GM10847 (cell line): ENCODE data around the gene KTI12.
A peak's percentile ranks its signal among the peaks of the same experiment; 100 is the strongest.

ENCODE experiments used
- POLR2A ChIP-seq: IDR thresholded peaks from 2 replicates; pipeline ENCODE4 v1.6.1; 2011; ENCODE audit not compliant: insufficient read length; ENCODE audit errors: extremely low read depth

The KTI12 gene

GRCh38 chr1:52033190-52034049, at the start of gene KTI12:
Gene KTI12, minus strand, starts transcription at chr1:52033810. Its CDS starts 49 bp downstream, at chr1:52033761.
- peak; percentile 78 for TF ChIP-seq POLR2A

GRCh38 chr1:52080014-52080415, 46.4 kb upstream of the KTI12 start:
- no peak for TF ChIP-seq POLR2A

GRCh38 chr1:52072291-52072690, 38.7 kb upstream of the KTI12 start:
- no peak for TF ChIP-seq POLR2A

GRCh38 chr1:52070704-52071103, 37.1 kb upstream of the KTI12 start:
- no peak for TF ChIP-seq POLR2A

- no peak for TF ChIP-seq POLR2A
Observed at GRCh38 chr1:52063192-52063591, 29.6 kb upstream of the KTI12 start.

GRCh38 chr1:52060822-52061221, 27.2 kb upstream of the KTI12 start:
- no peak for TF ChIP-seq POLR2A

GRCh38 chr1:52059888-52060287, 26.3 kb upstream of the KTI12 start:
- TF ChIP-seq POLR2A = no peak

GRCh38 chr1:52059321-52059720, 25.7 kb upstream of the KTI12 start:
- TF ChIP-seq POLR2A = no peak

GRCh38 chr1:52057876-52058415, 24.3 kb upstream of the KTI12 start:
- no peak for TF ChIP-seq POLR2A

GRCh38 chr1:52057255-52057654, 23.6 kb upstream of the KTI12 start:
- TF ChIP-seq POLR2A = no peak

- no peak for TF ChIP-seq POLR2A
Observed at GRCh38 chr1:52056937-52057231, 23.3 kb upstream of the KTI12 start.

- TF ChIP-seq POLR2A = peak; percentile 54
Observed at GRCh38 chr1:52056163-52056936, 22.7 kb upstream of the KTI12 start, which contains the start of gene BTF3L4. Gene BTF3L4, plus strand, starts transcription at chr1:52056295. Its CDS starts 3,553 bp downstream, at chr1:52059848.

GRCh38 chr1:52055866-52056162, 22.2 kb upstream of the KTI12 start:
- no peak for TF ChIP-seq POLR2A

GRCh38 chr1:52055066-52055865, 21.7 kb upstream of the KTI12 start, which contains the start of gene TXNDC12:
Gene TXNDC12, minus strand, starts transcription at chr1:52055191. Its CDS starts 95 bp downstream, at chr1:52055096.
- peak; percentile 78 for TF ChIP-seq POLR2A

- TF ChIP-seq POLR2A = no peak
Observed at GRCh38 chr1:52054496-52055065, 21.0 kb upstream of the KTI12 start.
